Measurements from ENCODE around the gene OTUD5.

The OTUD5 gene, protein sequence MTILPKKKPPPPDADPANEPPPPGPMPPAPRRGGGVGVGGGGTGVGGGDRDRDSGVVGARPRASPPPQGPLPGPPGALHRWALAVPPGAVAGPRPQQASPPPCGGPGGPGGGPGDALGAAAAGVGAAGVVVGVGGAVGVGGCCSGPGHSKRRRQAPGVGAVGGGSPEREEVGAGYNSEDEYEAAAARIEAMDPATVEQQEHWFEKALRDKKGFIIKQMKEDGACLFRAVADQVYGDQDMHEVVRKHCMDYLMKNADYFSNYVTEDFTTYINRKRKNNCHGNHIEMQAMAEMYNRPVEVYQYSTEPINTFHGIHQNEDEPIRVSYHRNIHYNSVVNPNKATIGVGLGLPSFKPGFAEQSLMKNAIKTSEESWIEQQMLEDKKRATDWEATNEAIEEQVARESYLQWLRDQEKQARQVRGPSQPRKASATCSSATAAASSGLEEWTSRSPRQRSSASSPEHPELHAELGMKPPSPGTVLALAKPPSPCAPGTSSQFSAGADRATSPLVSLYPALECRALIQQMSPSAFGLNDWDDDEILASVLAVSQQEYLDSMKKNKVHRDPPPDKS

GRCh38 chrX:48957477-48957826 is at the start of gene OTUD5:
Gene OTUD5, minus strand, starts transcription at chrX:48957607. Its CDS starts 37 bp downstream, at chrX:48957570.
- peak within 1 kb of the TSS; percentile 64 for H3K4me3 ChIP-seq (ENCODE audit: low read depth, low read length)
- DNase-seq (ENCODE audit: low read depth) = no peak
- in situ Hi-C loops (cut with HindIII; ENCODE audit: low sequenced_read_pairs) = no loop called here
- TF ChIP-seq, protein P1, sequence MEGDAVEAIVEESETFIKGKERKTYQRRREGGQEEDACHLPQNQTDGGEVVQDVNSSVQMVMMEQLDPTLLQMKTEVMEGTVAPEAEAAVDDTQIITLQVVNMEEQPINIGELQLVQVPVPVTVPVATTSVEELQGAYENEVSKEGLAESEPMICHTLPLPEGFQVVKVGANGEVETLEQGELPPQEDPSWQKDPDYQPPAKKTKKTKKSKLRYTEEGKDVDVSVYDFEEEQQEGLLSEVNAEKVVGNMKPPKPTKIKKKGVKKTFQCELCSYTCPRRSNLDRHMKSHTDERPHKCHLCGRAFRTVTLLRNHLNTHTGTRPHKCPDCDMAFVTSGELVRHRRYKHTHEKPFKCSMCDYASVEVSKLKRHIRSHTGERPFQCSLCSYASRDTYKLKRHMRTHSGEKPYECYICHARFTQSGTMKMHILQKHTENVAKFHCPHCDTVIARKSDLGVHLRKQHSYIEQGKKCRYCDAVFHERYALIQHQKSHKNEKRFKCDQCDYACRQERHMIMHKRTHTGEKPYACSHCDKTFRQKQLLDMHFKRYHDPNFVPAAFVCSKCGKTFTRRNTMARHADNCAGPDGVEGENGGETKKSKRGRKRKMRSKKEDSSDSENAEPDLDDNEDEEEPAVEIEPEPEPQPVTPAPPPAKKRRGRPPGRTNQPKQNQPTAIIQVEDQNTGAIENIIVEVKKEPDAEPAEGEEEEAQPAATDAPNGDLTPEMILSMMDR (IDR thresholded peaks at IDR 0.05; ENCODE audit: low read depth, low read length, missing control alignments) = no peak

DNA sequence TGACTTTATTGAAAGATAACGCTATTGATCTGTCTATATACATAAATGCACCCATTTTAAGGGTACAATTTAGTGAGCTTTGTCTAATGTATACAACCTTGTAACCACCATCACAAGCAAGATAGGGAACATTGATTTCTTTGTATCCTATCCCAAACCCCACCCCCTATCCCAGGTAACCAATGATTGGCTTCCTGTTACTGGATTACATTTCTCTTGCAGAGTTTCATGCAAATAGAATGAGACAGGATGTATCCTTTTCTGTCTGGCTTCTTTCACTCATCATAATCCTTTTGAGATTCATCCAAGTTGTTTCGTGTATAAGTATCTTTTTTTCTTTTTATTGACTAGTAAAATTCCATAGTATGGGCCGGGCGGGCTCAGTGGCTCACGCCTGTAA is 46.3 kb upstream of the OTUD5 start:
- no peak for DNase-seq (ENCODE audit: low read depth)
- no peak overlapping the region for H3K4me3 ChIP-seq (ENCODE audit: low read depth, low read length)
- TF ChIP-seq, protein P1 (IDR thresholded peaks at IDR 0.05; ENCODE audit: low read depth, low read length, missing control alignments) = no peak
- in situ Hi-C loops (cut with HindIII; ENCODE audit: low sequenced_read_pairs) = no loop called here

DNA sequence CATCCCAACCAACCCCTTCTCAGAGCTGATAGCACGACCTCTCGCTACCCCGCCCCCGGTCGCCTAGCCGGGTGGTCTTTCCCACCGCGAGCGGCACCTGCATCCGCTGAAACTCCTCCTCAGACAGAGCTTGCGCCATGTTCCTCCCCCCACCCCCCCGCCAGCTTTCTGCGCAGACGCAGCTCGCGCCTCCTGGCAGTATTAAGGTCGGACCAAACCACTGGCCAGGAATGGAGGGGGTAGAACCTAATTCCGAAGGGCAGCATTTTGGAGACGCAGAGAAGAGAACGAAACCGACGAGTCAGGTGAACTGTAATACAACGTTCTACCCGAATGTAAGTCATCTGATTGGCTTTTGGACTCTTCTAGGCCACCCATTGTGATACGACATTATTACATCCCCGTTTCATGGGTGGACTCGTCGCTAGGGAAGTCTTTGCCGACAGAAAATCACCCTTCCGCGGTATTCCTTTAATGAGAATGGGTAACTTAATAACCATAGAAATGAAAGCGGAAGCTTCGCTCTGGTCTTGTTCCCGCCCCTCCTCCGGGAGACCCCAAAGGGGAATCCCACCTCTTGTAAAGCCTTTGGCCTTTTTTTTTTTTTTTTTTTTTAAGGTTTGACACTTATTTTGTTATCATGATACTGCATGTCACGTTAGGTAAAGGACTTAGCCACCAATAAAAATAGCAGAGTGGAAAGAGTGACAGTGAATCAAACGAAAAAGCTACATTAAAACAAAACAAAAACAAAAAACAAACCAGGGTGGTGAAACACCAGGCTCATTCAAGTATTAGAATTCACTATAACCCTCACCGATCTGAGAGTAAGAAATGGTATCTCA is 44.9 kb upstream of the OTUD5 start, which contains the start of gene GRIPAP1:
TSS of gene GRIPAP1 (minus strand) at position 174 of the 845 bp plus-strand sequence. CDS start at position 139, 35 bp downstream.
- H3K4me3 ChIP-seq (ENCODE audit: low read depth, low read length) = peak within 1 kb of the TSS; percentile 80
- DNase-seq (ENCODE audit: low read depth) = peak; percentile 86
- in situ Hi-C loops (cut with HindIII; ENCODE audit: low sequenced_read_pairs) = no loop called here

DNA sequence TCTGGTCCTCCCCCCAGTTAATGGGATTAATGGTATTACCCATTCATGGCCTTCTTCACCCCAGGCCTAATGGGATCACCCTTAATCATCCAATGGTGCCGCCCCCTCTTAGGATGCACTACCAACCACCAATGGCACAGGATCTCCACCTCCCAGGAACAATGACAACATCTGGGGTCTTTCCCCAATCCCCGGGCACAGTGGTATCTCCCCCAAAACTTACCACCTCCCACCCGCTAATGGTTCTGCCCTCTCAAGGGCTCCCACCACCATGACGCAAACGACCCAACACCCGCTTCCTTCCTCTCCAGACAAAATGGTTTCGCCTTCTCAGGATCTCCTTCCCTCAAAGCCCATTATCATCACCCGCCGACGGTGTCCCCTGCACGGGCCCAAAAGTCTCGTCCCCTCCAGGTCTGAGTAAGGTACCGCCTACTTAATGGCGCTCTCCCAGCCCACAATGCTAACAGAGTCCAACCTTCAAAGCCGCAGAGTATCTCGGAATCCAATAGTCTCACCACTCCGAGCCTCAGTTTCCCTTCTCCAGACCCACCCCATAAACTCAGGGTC is 44.2 kb upstream of the OTUD5 start:
- in situ Hi-C loops (cut with HindIII; ENCODE audit: low sequenced_read_pairs) = no loop called here
- DNase-seq (ENCODE audit: low read depth) = no peak
- H3K4me3 ChIP-seq (ENCODE audit: low read depth, low read length) = peak overlapping the region; percentile 80
- TF ChIP-seq, protein P1 (IDR thresholded peaks at IDR 0.05; ENCODE audit: low read depth, low read length, missing control alignments) = no peak

More for the DNA sequence above, 44.9 kb upstream of the OTUD5 start, which contains the start of gene GRIPAP1:
- TF ChIP-seq, protein P1 (IDR thresholded peaks at IDR 0.05; ENCODE audit: low read depth, low read length, missing control alignments) = no peak

DNA sequence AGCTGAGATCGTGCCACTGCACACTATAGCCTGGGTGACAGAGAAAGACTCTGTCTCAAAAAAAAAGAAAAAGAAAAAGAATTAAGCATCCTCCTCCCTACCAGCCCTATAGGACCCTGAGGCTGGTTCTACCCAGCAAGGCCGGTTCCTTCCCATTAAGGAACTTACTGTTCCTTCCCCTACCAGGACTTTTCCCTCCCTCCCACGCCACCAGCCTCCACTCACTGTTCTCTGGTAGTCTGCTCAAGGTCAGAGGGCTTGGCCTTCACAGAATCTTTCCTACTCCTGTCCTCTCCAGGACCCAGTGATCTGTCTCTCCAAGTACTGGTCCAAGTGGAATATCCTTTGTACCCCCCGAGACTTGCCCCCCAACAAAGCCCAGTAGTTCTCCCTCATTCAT is 43.2 kb upstream of the OTUD5 start:
- H3K4me3 ChIP-seq (ENCODE audit: low read depth, low read length) = no peak overlapping the region
- in situ Hi-C loops (cut with HindIII; ENCODE audit: low sequenced_read_pairs) = no loop called here
- TF ChIP-seq, protein P1 (IDR thresholded peaks at IDR 0.05; ENCODE audit: low read depth, low read length, missing control alignments) = no peak
- DNase-seq (ENCODE audit: low read depth) = no peak

GRCh38 chrX:48999030-48999429 is 41.6 kb upstream of the OTUD5 start:
- in situ Hi-C loops (cut with HindIII; ENCODE audit: low sequenced_read_pairs) = no loop called here
- TF ChIP-seq, protein P1 (IDR thresholded peaks at IDR 0.05; ENCODE audit: low read depth, low read length, missing control alignments) = no peak
- no peak overlapping the region for H3K4me3 ChIP-seq (ENCODE audit: low read depth, low read length)
- no peak for DNase-seq (ENCODE audit: low read depth)
